Suprapubic skin (tissue), 4 donors: ENCODE measurements around the gene RNF19B.
A peak's percentile ranks its signal among the peaks of the same experiment; 100 is the strongest.

ENCODE experiments used
- EP300 ChIP-seq: sonication (generic); formaldehyde crosslinking; IDR thresholded peaks from one replicate; pipeline ENCODE4 v1.6.1; 2017; ENCODE audit warnings: antibody characterized with exemption
- POLR2AphosphoS5 ChIP-seq, 3 donors: sonication (generic); formaldehyde crosslinking; IDR thresholded peaks; one replicate each; pipeline ENCODE4 v1.6.1; 2017; ENCODE audit warnings: antibody characterized with exemption in 3 of 3
- TF ChIP-seq, protein P1 (sequence below), 2 donors: fragments of 200-600 bp in 1 of 2; fragments of 450-650 bp in 1 of 2; sonication (generic) in 1 of 2; IDR thresholded peaks; one replicate each; pipeline ENCODE4 v1.5.1; 2016 to 2019; ENCODE audit warnings: antibody characterized with exemption in 2 of 2, mild to moderate bottlenecking in 1 of 2, moderate library complexity in 1 of 2

DNA sequence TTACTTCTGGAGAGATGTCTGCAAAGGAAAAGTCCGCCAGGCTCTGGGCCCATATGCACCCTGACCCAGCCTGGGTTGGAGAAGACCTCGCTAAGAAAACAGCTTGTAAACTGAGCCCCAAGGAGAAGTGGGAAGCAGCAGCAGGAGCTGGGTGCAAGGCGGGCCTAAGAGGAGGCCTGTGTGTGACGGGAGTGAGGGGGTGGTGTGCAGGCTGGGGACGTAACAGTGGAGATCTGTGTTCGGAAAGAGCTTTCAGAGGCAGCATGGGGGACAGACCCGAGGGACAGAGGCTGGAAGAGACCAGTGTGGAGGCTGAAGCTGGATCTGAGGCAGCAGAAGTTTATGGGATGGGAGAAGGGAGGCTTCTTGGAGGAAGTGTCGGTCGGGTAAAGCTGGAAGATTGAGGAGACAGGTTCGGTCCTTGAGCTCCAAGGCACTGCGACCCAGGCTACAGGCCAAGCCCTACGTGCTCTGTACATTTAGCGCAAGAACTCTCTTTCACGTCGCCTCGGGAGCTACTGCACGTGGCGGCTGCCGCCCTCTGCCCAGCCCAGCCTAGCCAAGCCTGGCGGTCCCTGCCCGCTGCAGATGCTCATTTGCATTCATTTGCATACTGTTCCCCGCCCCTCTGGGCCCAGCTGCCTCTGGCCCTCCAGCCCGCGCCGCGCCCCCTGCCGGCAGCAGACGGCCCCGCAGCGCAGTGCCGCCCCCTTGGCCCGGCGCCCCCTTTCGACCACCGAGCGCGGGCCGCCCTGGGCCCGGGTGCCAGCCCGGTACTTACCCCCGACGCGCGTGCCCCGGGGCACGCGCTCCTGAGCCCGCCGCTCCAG, 72.0 kb downstream of the RNF19B start:
- TF ChIP-seq, protein P1, sequence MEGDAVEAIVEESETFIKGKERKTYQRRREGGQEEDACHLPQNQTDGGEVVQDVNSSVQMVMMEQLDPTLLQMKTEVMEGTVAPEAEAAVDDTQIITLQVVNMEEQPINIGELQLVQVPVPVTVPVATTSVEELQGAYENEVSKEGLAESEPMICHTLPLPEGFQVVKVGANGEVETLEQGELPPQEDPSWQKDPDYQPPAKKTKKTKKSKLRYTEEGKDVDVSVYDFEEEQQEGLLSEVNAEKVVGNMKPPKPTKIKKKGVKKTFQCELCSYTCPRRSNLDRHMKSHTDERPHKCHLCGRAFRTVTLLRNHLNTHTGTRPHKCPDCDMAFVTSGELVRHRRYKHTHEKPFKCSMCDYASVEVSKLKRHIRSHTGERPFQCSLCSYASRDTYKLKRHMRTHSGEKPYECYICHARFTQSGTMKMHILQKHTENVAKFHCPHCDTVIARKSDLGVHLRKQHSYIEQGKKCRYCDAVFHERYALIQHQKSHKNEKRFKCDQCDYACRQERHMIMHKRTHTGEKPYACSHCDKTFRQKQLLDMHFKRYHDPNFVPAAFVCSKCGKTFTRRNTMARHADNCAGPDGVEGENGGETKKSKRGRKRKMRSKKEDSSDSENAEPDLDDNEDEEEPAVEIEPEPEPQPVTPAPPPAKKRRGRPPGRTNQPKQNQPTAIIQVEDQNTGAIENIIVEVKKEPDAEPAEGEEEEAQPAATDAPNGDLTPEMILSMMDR (IDR thresholded peaks at IDR 0.05), result peak; percentile 23 to 77
- TF ChIP-seq EP300 (no peak), POLR2AphosphoS5 (IDR thresholded peaks at IDR 0.05) (no peak)
